HUES64 (cell line): ENCODE results near the gene PCIF1.

Source experiments
- H3K27ac ChIP-seq: 2 replicates; pipeline ENCODE4 v1.7.0; 2013; ENCODE audit warnings: low read depth, low read length, inconsistent platforms
- H3K27me3 ChIP-seq: 2 replicates; pipeline ENCODE4 v1.6.1; 2013; ENCODE audit warnings: mild to moderate bottlenecking, low read length; ENCODE audit not compliant: insufficient read depth
- H3K36me3 ChIP-seq: 2 replicates; pipeline ENCODE4 v1.6.1; 2013; ENCODE audit warnings: mild to moderate bottlenecking, low read length; ENCODE audit not compliant: insufficient read depth
- H3K4me1 ChIP-seq: 2 replicates; pipeline ENCODE4 v1.6.1; 2013; ENCODE audit warnings: mild to moderate bottlenecking, low read length, moderate library complexity; ENCODE audit not compliant: insufficient read depth
- H3K4me3 ChIP-seq: 2 replicates; pipeline ENCODE4 v1.5.1; 2013; ENCODE audit warnings: mild to moderate bottlenecking, low read length, moderate library complexity
- H3K9ac ChIP-seq: 2 replicates; pipeline ENCODE4 v1.6.1; 2013; ENCODE audit warnings: mild to moderate bottlenecking, low read depth, low read length
- H3K9me3 ChIP-seq: 2 replicates; pipeline ENCODE4 v1.6.1; 2013; ENCODE audit warnings: low read depth, low read length; ENCODE audit not compliant: insufficient read depth
- WGBS: fragments of 150-250, 120-280 bp; methylation state at CpG from one replicate; pipeline ENCODE4 v1.1.7; 2013; ENCODE audit warnings: missing lambda C conversion rate; 5-methylcytosine and 5-hydroxymethylcytosine counted together

PCIF1 gene

GRCh38 chr20:45918182-45918737 is 16.2 kb upstream of the PCIF1 start:
- 96% methylated on average over 5 of the region's 5 CpGs for WGBS
- Histone ChIP-seq H3K27me3 (no peaks in the 10 kb centered on the region), H3K9me3 (no peaks in the 10 kb centered on the region), H3K27ac (no peak overlapping the region), H3K36me3 (no peaks in the 10 kb centered on the region), H3K9ac (no peak overlapping the region), H3K4me1 (no peaks in the 10 kb centered on the region), H3K4me3 (no peak overlapping the region)

DNA sequence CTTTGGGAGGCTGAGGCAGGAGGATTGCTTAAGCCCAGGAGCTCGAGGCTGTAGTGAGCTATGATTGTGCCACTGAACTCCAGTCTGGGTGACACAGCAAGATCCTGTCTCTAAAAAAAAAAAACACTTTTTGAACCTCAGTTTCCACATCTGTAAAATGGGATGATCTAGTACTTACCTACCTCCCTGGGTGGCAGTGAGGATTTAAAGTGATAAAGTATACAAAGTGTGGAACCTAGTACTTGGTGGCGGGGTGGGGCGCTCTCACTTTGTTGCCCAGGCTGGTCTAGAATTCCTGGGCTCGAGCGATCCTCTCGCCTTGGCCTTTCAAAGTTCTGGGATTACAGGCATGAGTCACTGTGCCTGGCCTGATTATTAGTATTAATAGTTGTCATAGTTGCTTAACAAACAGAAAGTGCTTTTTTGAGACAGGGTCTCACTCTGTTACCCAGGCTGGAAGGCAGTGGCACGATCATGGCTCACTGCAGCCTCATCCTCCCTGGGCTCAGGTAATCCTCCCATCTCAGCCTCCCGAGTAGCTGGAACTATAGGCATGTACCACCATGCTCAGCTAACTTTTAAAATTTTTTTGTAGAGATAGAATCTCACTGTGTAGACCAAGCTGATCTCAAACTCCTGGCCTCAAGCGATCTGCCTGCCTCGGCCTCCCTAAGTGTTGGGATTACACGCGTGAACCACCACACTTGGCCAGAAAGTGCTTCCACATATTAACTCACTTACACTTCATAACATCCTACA is 15.5 kb upstream of the PCIF1 start:
- H3K27me3 ChIP-seq, result no peaks in the 10 kb centered on the region
- no peak overlapping the region for H3K9ac ChIP-seq
- H3K4me3 ChIP-seq, result no peak overlapping the region
- no peaks in the 10 kb centered on the region for H3K36me3 ChIP-seq
- WGBS, result 94% methylated on average over 12 of the region's 12 CpGs
- H3K27ac ChIP-seq, result no peak overlapping the region
- H3K9me3 ChIP-seq, result no peaks in the 10 kb centered on the region
- H3K4me1 ChIP-seq, result no peaks in the 10 kb centered on the region

DNA sequence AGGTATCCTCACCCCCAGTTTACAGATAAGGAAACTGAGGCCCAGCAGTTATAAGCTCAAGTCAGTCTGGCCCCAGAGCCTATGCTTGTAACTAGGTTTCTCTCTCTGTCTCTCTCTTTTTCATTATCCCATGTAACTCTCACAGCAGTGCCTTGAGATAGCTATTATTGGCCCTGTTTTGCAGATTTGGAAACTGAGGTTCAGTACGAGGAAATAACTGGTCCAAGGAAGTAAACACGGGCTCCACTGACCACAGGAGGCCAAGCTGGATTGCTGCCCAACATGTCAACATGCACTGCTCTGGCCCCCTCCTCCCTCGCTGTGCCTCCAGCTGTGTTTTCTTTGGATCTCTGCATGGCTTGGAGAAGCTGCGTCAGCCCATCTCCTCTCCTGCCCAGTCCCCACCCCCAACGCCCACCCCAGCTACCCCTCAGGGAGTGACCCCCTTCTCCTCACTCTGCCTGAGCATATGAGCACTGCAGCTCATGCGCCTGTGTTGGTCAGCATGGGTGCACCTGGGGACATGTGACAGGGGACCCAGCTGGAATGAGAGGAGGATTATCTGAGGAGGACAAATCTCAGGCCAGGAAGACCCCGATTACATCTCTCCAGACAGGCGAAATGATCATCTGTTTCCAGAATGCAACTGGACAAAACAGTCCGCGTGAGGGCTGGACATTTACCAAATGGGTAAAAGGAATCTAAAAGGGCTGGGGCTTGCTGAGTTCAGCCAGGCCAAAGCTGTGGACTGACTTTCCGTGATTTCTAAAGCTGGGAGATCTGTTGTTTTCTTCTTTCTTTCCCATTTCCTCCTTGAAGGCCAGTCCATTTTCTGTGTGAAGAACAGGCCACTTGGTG is 14.7 kb upstream of the PCIF1 start:
- no peaks in the 10 kb centered on the region for H3K36me3 ChIP-seq
- WGBS, result 76% methylated on average over 11 of the region's 11 CpGs
- H3K9ac ChIP-seq, result no peak overlapping the region
- H3K4me3 ChIP-seq, result no peak overlapping the region
- H3K27ac ChIP-seq, result no peak overlapping the region
- no peaks in the 10 kb centered on the region for H3K27me3 ChIP-seq
- H3K9me3 ChIP-seq, result no peaks in the 10 kb centered on the region
- no peaks in the 10 kb centered on the region for H3K4me1 ChIP-seq

GRCh38 chr20:45920462-45921336 is 13.8 kb upstream of the PCIF1 start:
- H3K27ac ChIP-seq, result no peak overlapping the region
- H3K4me1 ChIP-seq, result peaks cover 4% of the 10 kb centered on the region; the same call in 1 of the 2 replicates
- H3K27me3 ChIP-seq, result no peaks in the 10 kb centered on the region
- no peaks in the 10 kb centered on the region for H3K9me3 ChIP-seq
- H3K36me3 ChIP-seq, result no peaks in the 10 kb centered on the region
- H3K4me3 ChIP-seq, result no peak overlapping the region
- H3K9ac ChIP-seq, result no peak overlapping the region
- WGBS, result 83% methylated on average over 8 of the region's 9 CpGs

GRCh38 chr20:45921337-45922189 is 12.9 kb upstream of the PCIF1 start:
- Histone ChIP-seq H3K27me3 (no peaks in the 10 kb centered on the region), H3K27ac (no peak overlapping the region), H3K4me3 (no peak overlapping the region), H3K9ac (no peak overlapping the region), H3K9me3 (no peaks in the 10 kb centered on the region), H3K4me1 (peaks cover 6% of the 10 kb centered on the region; the same call in 1 of the 2 replicates), H3K36me3 (no peaks in the 10 kb centered on the region)
- 90% methylated on average over 11 of the region's 11 CpGs for WGBS

GRCh38 chr20:45924391-45925261 is 9.9 kb upstream of the PCIF1 start:
- Histone ChIP-seq H3K4me1 (peaks cover 6% of the 10 kb centered on the region; the same call in 1 of the 2 replicates), H3K9me3 (no peaks in the 10 kb centered on the region), H3K36me3 (no peaks in the 10 kb centered on the region), H3K9ac (no peak overlapping the region), H3K27ac (no peak overlapping the region), H3K4me3 (no peak overlapping the region), H3K27me3 (no peaks in the 10 kb centered on the region)
- WGBS, result 93% methylated on average over 20 of the region's 21 CpGs

DNA sequence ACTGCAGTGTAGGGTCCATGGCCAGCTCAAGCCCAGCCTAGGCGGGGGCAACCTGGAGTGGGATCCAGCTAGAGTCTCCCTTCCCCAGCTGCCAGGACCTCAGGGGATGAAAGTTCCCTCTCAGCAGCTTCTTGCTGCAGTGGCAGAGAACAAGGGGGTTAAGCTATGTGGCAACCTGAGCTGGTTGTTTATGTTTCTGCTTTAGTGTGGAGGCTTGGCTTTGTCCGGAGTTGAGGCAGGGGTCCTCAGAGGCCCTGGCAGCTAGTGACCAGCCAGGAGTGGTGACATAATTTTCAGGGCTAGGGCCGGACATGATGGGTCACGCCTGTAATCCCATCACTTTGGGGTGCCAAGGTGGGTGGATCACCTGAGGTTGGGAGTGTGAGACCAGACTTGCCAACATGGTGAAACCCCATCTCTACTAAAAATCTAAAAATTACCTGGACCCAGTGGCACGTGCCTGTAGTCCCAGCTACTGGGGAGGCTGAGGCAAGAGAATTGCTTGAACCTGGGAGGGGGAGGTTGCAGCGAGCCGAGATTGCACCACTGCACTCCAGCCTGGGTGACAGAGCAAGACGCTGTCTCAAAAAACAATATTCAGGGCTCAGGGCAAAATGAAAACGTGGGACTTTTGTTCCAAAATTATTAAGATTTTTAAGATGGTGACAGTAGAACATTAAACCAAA is 8.5 kb upstream of the PCIF1 start:
- Histone ChIP-seq H3K9ac (no peak overlapping the region), H3K9me3 (no peaks in the 10 kb centered on the region), H3K4me3 (no peak overlapping the region), H3K27me3 (no peaks in the 10 kb centered on the region), H3K27ac (no peak overlapping the region), H3K4me1 (peaks cover 6% of the 10 kb centered on the region; the same call in 1 of the 2 replicates), H3K36me3 (no peaks in the 10 kb centered on the region)
- WGBS, result 72% methylated on average over 9 of the region's 9 CpGs

GRCh38 chr20:45926731-45927070 is 7.8 kb upstream of the PCIF1 start:
- Histone ChIP-seq H3K9me3 (no peaks in the 10 kb centered on the region), H3K4me3 (no peak overlapping the region), H3K9ac (no peak overlapping the region), H3K36me3 (no peaks in the 10 kb centered on the region), H3K27me3 (no peaks in the 10 kb centered on the region), H3K4me1 (peaks cover 6% of the 10 kb centered on the region; the same call in 1 of the 2 replicates), H3K27ac (no peak overlapping the region)
- WGBS, result 98% methylated on average over 2 of the region's 2 CpGs

- Histone ChIP-seq H3K27ac (no peak overlapping the region), H3K9ac (no peak overlapping the region), H3K9me3 (no peaks in the 10 kb centered on the region), H3K27me3 (no peaks in the 10 kb centered on the region), H3K4me1 (peaks cover 6% of the 10 kb centered on the region; the same call in 1 of the 2 replicates), H3K4me3 (no peak overlapping the region), H3K36me3 (no peaks in the 10 kb centered on the region)
- WGBS, result 86% methylated on average over 14 of the region's 14 CpGs
Measured at GRCh38 chr20:45927071-45927878, 7.2 kb upstream of the PCIF1 start.
